LNCaP clone FGC (cell line): ENCODE data around the gene SPECC1L.

Experiments
- DNase-seq: peaks from one replicate; pipeline ENCODE4 v3.0.0-alpha.2; 2011; ENCODE audit warnings: low read depth
- H3K4me3 ChIP-seq: 2 replicates; pipeline ENCODE4 v1.5.1; 2011; ENCODE audit warnings: mild to moderate bottlenecking, low read depth, low read length, control low read depth
- CTCF ChIP-seq: IDR thresholded peaks from 2 replicates; pipeline ENCODE4 v1.5.1; 2012; ENCODE audit warnings: mild to moderate bottlenecking; ENCODE audit not compliant: control insufficient read depth, insufficient read depth; ENCODE audit errors: extremely low read depth

The SPECC1L gene

GRCh38 chr22:24436553-24436952 is 165.9 kb downstream of the SPECC1L start:
- no peak overlapping the region for H3K4me3 ChIP-seq
- DNase-seq: no peak
- no peak for TF ChIP-seq CTCF

DNA sequence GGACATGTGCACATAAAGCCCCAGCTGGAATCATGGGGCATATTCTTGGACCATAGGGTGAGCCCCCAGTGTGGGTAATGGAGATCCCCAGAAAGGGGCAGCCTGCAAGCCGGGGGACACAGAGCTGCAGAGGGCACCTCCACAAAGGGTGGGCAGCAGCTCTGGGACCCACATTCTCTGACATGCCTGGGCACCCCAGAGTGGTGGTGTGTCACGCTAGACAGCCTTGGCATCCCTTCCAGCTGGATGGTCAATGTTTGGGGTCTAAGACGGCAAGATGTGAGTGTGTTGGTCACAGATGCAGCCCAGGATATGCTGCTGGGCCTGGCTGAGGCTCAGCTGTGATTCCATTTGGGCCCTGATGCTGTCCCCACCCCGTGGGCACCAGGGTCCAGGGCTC is 166.5 kb downstream of the SPECC1L start:
- H3K4me3 ChIP-seq: no peak overlapping the region
- no peak for DNase-seq
- no peak for TF ChIP-seq CTCF

GRCh38 chr22:24437741-24438328 is 167.2 kb downstream of the SPECC1L start:
- no peak for DNase-seq
- TF ChIP-seq CTCF: 0 out of 2 replicates have a peak, but pooled peaks have one; percentile 22

DNA sequence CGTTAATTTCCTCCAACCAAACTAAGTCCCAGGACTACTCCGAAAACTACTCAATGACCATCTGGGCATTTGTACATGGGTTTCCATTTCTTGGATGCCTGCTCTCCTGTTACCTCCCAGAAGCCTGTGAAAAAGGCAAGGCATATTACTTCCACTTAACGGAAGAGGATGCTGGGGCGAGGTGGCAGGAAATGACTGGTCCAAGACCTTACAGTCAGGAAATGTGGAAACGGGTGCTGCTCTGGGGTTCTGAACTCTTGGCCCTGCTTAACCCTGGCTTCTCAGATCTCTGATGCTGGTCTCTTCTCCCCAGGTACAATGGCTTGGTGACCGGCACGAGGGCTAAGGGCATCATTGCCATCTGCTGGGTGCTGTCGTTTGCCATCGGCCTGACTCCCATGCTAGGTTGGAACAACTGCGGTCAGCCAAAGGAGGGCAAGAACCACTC is 169.7 kb downstream of the SPECC1L start:
- DNase-seq: no peak

More at GRCh38 chr22:24437741-24438328, 167.2 kb downstream of the SPECC1L start:
- no peak overlapping the region for H3K4me3 ChIP-seq

DNA sequence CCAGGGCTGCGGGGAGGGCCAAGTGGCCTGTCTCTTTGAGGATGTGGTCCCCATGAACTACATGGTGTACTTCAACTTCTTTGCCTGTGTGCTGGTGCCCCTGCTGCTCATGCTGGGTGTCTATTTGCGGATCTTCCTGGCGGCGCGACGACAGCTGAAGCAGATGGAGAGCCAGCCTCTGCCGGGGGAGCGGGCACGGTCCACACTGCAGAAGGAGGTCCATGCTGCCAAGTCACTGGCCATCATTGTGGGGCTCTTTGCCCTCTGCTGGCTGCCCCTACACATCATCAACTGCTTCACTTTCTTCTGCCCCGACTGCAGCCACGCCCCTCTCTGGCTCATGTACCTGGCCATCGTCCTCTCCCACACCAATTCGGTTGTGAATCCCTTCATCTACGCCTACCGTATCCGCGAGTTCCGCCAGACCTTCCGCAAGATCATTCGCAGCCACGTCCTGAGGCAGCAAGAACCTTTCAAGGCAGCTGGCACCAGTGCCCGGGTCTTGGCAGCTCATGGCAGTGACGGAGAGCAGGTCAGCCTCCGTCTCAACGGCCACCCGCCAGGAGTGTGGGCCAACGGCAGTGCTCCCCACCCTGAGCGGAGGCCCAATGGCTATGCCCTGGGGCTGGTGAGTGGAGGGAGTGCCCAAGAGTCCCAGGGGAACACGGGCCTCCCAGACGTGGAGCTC is 170.2 kb downstream of the SPECC1L start:
- DNase-seq: no peak
- TF ChIP-seq CTCF: no peak
- H3K4me3 ChIP-seq: no peak overlapping the region

More for the DNA sequence above, 169.7 kb downstream of the SPECC1L start:
- H3K4me3 ChIP-seq: no peak overlapping the region
- TF ChIP-seq CTCF: no peak

DNA sequence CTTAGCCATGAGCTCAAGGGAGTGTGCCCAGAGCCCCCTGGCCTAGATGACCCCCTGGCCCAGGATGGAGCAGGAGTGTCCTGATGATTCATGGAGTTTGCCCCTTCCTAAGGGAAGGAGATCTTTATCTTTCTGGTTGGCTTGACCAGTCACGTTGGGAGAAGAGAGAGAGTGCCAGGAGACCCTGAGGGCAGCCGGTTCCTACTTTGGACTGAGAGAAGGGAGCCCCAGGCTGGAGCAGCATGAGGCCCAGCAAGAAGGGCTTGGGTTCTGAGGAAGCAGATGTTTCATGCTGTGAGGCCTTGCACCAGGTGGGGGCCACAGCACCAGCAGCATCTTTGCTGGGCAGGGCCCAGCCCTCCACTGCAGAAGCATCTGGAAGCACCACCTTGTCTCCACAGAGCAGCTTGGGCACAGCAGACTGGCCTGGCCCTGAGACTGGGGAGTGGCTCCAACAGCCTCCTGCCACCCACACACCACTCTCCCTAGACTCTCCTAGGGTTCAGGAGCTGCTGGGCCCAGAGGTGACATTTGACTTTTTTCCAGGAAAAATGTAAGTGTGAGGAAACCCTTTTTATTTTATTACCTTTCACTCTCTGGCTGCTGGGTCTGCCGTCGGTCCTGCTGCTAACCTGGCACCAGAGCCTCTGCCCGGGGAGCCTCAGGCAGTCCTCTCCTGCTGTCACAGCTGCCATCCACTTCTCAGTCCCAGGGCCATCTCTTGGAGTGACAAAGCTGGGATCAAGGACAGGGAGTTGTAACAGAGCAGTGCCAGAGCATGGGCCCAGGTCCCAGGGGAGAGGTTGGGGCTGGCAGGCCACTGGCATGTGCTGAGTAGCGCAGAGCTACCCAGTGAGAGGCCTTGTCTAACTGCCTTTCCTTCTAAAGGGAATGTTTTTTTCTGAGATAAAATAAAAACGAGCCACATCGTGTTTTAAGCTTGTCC is 171.0 kb downstream of the SPECC1L start:
- no peak for TF ChIP-seq CTCF

More for the DNA sequence above, 171.0 kb downstream of the SPECC1L start:
- H3K4me3 ChIP-seq: no peak overlapping the region
- DNase-seq: no peak
